H7 (cell line): Measurements from ENCODE around the gene CHCHD6. TPM values are rescaled to one million over a fixed set of nuclear protein-coding genes. Genes with fewer than 3 reads are reported as not detected.
A peak's percentile ranks its signal among the peaks of the same experiment; 100 is the strongest.

ENCODE experiments used
- DNase-seq: peaks from one replicate; pipeline ENCODE4 v3.0.0; 2012
- H3K27me3 ChIP-seq: 2 replicates; pipeline ENCODE4 v1.6.0; 2011; ENCODE audit warnings: mild to moderate bottlenecking, low read length; ENCODE audit not compliant: control insufficient read depth, insufficient read depth
- H3K36me3 ChIP-seq: replicated peaks from 2 replicates; pipeline ENCODE4 v1.5.1; 2011; ENCODE audit warnings: low read length; ENCODE audit not compliant: control insufficient read depth, insufficient read depth
- H3K4me3 ChIP-seq: 2 replicates; pipeline ENCODE4 v1.5.1; 2011; ENCODE audit warnings: low read depth, mild to moderate bottlenecking, control low read depth, low read length, moderate library complexity; ENCODE audit not compliant: insufficient read depth
- total RNA-seq: library from RNA; depleted of rRNA; stranded (reverse); fragments of >200 nt; shearing (Covaris generic); gene quantifications from 2 replicates; pipeline ENCODE4 v1.2.3, GENCODE V29; 2014

The CHCHD6 gene
- total RNA-seq, 1 experiment from 2014 or later = 19.5 TPM

GRCh38 chr3:126711121-126711760 is 7.2 kb downstream of the CHCHD6 start:
- no peak for DNase-seq
- H3K27me3 ChIP-seq = no peaks in the 10 kb centered on the region
- no peak overlapping the region for H3K4me3 ChIP-seq
- no peaks in the 10 kb centered on the region for H3K36me3 ChIP-seq

- H3K27me3 ChIP-seq = no peaks in the 10 kb centered on the region
- DNase-seq = no peak
- no peak overlapping the region for H3K4me3 ChIP-seq
- no peaks in the 10 kb centered on the region for H3K36me3 ChIP-seq
These were observed 9.2 kb downstream of the CHCHD6 start for GRCh38 chr3:126713199-126713598.

GRCh38 chr3:126714276-126714900 is 10.3 kb downstream of the CHCHD6 start:
- no peak overlapping the region for H3K4me3 ChIP-seq
- no peaks in the 10 kb centered on the region for H3K27me3 ChIP-seq
- no peak for DNase-seq
- no peaks in the 10 kb centered on the region for H3K36me3 ChIP-seq

GRCh38 chr3:126714921-126715320 is 10.9 kb downstream of the CHCHD6 start:
- Histone ChIP-seq H3K36me3 (no peaks in the 10 kb centered on the region), H3K27me3 (no peaks in the 10 kb centered on the region), H3K4me3 (no peak overlapping the region)
- peak; percentile 56 for DNase-seq

- no peaks in the 10 kb centered on the region for H3K36me3 ChIP-seq
- H3K4me3 ChIP-seq = no peak overlapping the region
- H3K27me3 ChIP-seq = no peaks in the 10 kb centered on the region
- no peak for DNase-seq
These were observed 11.4 kb downstream of the CHCHD6 start for GRCh38 chr3:126715432-126715831.

- no peak for DNase-seq
- Histone ChIP-seq H3K4me3 (no peak overlapping the region), H3K36me3 (no peaks in the 10 kb centered on the region), H3K27me3 (no peaks in the 10 kb centered on the region)
These were observed 12.0 kb downstream of the CHCHD6 start for GRCh38 chr3:126716057-126716456.

- no peaks in the 10 kb centered on the region for H3K27me3 ChIP-seq
- no peak overlapping the region for H3K4me3 ChIP-seq
- H3K36me3 ChIP-seq = no peaks in the 10 kb centered on the region
- peak; percentile 41 for DNase-seq
These were observed 14.8 kb downstream of the CHCHD6 start for GRCh38 chr3:126718561-126719445.

- no peak for DNase-seq
- H3K27me3 ChIP-seq = no peaks in the 10 kb centered on the region
- no peak overlapping the region for H3K4me3 ChIP-seq
- no peaks in the 10 kb centered on the region for H3K36me3 ChIP-seq
These were observed 16.6 kb downstream of the CHCHD6 start for GRCh38 chr3:126720596-126720995.

- Histone ChIP-seq H3K4me3 (no peak overlapping the region), H3K36me3 (no peaks in the 10 kb centered on the region), H3K27me3 (no peaks in the 10 kb centered on the region)
- no peak for DNase-seq
These were observed 17.2 kb downstream of the CHCHD6 start for GRCh38 chr3:126721246-126721645.

GRCh38 chr3:126723237-126723636 is 19.2 kb downstream of the CHCHD6 start:
- H3K4me3 ChIP-seq = no peak overlapping the region
- DNase-seq = no peak
- no peaks in the 10 kb centered on the region for H3K27me3 ChIP-seq
- no peaks in the 10 kb centered on the region for H3K36me3 ChIP-seq

- H3K36me3 ChIP-seq = no peaks in the 10 kb centered on the region
- no peak for DNase-seq
- H3K4me3 ChIP-seq = no peak overlapping the region
- H3K27me3 ChIP-seq = no peaks in the 10 kb centered on the region
These were observed 19.8 kb downstream of the CHCHD6 start for GRCh38 chr3:126723801-126724200.

- Histone ChIP-seq H3K27me3 (no peaks in the 10 kb centered on the region), H3K4me3 (no peak overlapping the region), H3K36me3 (peaks cover 1% of the 10 kb centered on the region)
- no peak for DNase-seq
These were observed 24.6 kb downstream of the CHCHD6 start for GRCh38 chr3:126728680-126729079.

- Histone ChIP-seq H3K36me3 (peaks cover 2% of the 10 kb centered on the region), H3K27me3 (no peaks in the 10 kb centered on the region), H3K4me3 (no peak overlapping the region)
- no peak for DNase-seq
These were observed 26.3 kb downstream of the CHCHD6 start for GRCh38 chr3:126730376-126730775.

- peaks cover 2% of the 10 kb centered on the region for H3K36me3 ChIP-seq
- no peaks in the 10 kb centered on the region for H3K27me3 ChIP-seq
- DNase-seq = no peak
- no peak overlapping the region for H3K4me3 ChIP-seq
These were observed 27.0 kb downstream of the CHCHD6 start for GRCh38 chr3:126731044-126731443.
